ENCODE measurements around the gene INSRR.

The INSRR gene

GRCh38 chr1:156803086-156803851 lies 55.6 kb downstream of the INSRR start:
- no peak for FAIRE-seq

DNA sequence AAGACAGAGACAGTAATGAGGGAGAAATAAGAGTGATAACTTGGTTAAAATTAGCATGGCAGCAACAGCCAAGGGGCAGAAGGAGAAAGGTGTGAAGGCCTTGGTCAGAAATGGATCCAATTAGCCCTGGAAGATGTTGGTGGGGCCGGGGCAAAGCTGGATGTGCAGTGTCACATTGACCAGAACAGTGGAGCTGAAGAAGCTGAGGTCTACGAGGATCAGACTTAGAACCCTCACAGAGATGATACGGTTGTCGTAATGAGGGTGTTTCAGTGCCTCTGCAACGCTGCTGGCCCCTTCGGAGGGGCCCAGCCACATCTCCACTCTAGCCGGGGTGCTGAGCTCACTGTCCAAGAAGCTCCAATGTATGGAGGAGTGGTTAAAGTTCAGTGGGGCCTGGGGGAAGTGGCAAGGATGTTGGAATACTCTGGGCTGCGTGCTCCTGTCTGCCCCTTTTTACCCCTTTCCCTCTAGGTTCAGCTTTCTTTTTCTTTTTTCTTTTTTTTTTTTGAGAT lies 56.4 kb downstream of the INSRR start:
- no peak for FAIRE-seq

DNA sequence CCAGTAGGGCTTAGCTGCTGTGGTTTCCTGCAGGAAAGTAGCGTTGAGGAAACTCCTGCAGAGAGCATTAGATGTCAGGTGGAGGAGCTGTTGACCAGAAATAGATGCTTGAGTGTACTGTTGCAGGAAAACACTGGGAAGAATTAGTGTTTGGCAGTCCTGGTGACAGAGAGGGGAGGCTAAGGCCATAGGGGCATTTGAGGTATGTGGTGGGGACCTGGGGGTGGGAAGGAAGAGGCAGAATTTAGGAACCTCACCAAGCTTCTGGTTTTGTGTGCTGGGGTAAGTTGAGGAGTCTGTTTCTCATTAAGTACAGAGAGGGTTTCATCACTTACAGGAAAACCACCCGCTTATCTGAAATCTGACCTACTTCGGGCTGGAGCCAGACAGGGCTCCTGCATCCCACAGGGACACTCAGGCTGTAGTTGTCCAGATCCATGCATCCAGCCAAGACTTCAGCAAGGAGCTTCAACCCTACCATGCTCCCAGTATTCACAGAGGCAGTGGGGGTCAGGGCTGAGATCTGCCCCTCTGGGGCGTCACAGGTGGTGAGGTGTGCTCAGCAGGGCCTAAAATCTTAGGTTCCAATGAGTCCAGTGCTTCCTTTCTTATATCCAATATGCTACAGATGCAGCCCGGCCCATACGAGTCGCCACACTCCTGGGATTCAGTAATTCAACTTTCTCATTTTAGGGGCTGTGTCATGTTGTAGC lies 57.4 kb downstream of the INSRR start:
- FAIRE-seq, result no peak

DNA sequence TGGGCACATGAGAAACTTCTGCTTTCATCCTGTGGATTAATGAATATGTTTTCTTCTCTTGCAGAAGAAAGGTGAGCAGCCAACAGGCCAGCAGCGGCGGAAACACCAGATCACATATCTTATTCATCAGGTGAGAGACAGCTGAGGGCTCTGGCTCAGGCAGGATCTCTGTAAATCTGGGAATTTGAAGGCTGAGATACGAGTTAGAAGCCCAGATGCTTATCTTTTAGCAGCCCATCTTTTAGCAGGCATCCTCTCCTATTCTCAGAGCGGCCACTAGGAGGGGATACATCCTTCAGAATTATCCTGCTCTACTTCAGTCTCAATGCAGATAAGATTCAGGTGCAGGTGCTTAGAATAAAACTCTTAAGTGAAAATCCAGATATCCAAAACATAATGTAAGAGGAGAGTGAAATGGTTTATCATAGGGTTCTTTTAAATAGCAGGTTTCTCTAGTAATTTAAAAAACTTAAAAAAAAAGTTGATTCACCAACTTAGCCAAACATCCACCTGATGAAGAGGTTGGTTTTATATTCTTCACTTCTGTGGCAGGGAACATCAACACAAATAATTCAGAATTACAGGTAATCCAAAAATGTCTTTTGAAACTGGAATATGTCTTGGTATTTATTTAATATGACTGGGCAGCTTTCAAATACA lies 61.6 kb downstream of the INSRR start:
- no peak for FAIRE-seq

- FAIRE-seq, result no peak
These were observed 62.4 kb downstream of the INSRR start for GRCh38 chr1:156796340-156797097.

- no peak for FAIRE-seq
These were observed 63.1 kb downstream of the INSRR start for GRCh38 chr1:156795787-156796186.

GRCh38 chr1:156795374-156795733 lies 63.6 kb downstream of the INSRR start:
- no peak for FAIRE-seq

GRCh38 chr1:156794506-156795373 lies 64.2 kb downstream of the INSRR start:
- no peak for FAIRE-seq
